HEK293T (cell line): ENCODE measurements around the gene TMED8.

Experiments used
- ARNT ChIP-seq: fragments of 450-650 bp; IDR thresholded peaks from 2 replicates; pipeline ENCODE4 v1.6.1; 2017; ENCODE audit warnings: mild to moderate bottlenecking
- BHLHE40 ChIP-seq: fragments of 450-650 bp; IDR thresholded peaks from 2 replicates; pipeline ENCODE4 v1.6.1; 2016; ENCODE audit warnings: mild to moderate bottlenecking, moderate library complexity, borderline replicate concordance
- ELF4 ChIP-seq: fragments of 450-650 bp; IDR thresholded peaks from 2 replicates; pipeline ENCODE4 v1.6.1; 2017; ENCODE audit warnings: antibody characterized with exemption
- FOXA1 ChIP-seq: fragments of 450-650 bp; IDR thresholded peaks from 2 replicates; pipeline ENCODE4 v1.6.1; 2016; ENCODE audit warnings: mild to moderate bottlenecking
- FOXM1 ChIP-seq: fragments of 450-650 bp; IDR thresholded peaks from 2 replicates; pipeline ENCODE4 v1.6.1; 2017; ENCODE audit warnings: mild to moderate bottlenecking, borderline replicate concordance
- L3MBTL2 ChIP-seq: fragments of 450-650 bp; conservative IDR thresholded peaks from 2 replicates; pipeline ENCODE4 v1.6.1; 2016; ENCODE audit warnings: mild to moderate bottlenecking
- LEF1 ChIP-seq: fragments of 450-650 bp; IDR thresholded peaks from 2 replicates; pipeline ENCODE4 v1.6.1; 2017; ENCODE audit warnings: mild to moderate bottlenecking, borderline replicate concordance
- NFRKB ChIP-seq: fragments of 450-650 bp; IDR thresholded peaks from 2 replicates; pipeline ENCODE4 v1.6.1; 2016; ENCODE audit warnings: mild to moderate bottlenecking, moderate library complexity
- SP1 ChIP-seq: fragments of 450-650 bp; IDR thresholded peaks from 2 replicates; pipeline ENCODE4 v1.6.1; 2017
- SUZ12 ChIP-seq: fragments of 450-650 bp; IDR thresholded peaks from 2 replicates; pipeline ENCODE4 v1.6.1; 2016; ENCODE audit warnings: mild to moderate bottlenecking
- TARDBP ChIP-seq: fragments of 450-650 bp; IDR thresholded peaks from 2 replicates; pipeline ENCODE4 v1.6.1; 2016
- ZNF384 ChIP-seq: fragments of 450-650 bp; IDR thresholded peaks from 2 replicates; pipeline ENCODE4 v1.6.1; 2016
- TF ChIP-seq, protein P1 (sequence below): fragments of 450-650 bp; IDR thresholded peaks from 2 replicates; pipeline ENCODE4 v1.6.1; 2016

DNA sequence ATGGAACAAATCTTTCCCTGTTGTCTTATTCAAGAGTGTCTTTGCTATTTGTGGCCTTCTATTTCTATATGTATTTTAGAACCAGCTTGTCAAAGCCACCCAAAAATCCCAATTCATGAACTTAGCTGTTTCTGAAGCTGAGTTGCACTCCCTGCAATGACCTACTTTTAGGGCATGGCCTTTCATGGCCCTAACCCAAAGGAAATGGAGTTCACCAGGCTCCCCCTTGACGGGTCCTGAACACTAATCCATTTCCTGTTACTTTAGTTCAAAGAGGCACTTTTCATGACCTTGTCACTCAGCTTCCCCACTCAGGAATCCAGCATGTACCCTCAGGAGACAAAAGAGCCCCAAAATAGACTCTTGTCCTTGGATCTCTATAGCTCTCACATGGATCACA is 7.6 kb downstream of the TMED8 start:
- TF ChIP-seq ARNT (no peak), TARDBP (no peak), BHLHE40 (no peak), ELF4 (no peak), NFRKB (no peak), FOXA1 (no peak), FOXM1 (no peak), SP1 (no peak), L3MBTL2 (no peak), ZNF384 (no peak), SUZ12 (no peak), LEF1 (no peak)
- TF ChIP-seq, protein P1, sequence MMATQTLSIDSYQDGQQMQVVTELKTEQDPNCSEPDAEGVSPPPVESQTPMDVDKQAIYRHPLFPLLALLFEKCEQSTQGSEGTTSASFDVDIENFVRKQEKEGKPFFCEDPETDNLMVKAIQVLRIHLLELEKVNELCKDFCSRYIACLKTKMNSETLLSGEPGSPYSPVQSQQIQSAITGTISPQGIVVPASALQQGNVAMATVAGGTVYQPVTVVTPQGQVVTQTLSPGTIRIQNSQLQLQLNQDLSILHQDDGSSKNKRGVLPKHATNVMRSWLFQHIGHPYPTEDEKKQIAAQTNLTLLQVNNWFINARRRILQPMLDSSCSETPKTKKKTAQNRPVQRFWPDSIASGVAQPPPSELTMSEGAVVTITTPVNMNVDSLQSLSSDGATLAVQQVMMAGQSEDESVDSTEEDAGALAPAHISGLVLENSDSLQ, result no peak
